ENCODE results near the gene PNMT. TPM values are rescaled to one million over a fixed set of nuclear protein-coding genes. Genes with fewer than 3 reads are reported as not detected.
"Not testable (repeated sequence)": the region's sequence is repeated elsewhere in the genome, so short reads cannot be mapped to it uniquely, and the experiment has no call there.

The PNMT gene
- total RNA-seq, 1 donor from 2014 or later = 2.2 TPM

DNA sequence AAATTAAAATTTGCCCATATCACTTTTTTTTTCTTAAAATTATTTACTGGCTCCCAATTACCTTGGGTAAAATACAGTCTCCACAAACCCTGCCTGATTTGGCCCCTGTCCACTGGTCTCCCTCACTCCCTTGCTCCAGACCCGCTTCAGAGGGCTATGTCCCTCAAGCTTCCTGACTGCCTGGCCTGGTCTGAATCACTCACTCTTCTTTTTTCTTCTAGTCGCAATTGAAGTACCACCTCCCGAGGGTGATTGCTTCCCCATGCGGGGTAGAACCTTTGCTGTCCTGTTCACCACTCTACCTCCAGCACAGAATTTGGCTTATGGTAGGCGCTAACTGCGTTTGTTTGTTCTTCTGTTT is 20.2 kb downstream of the PNMT start:
- no peak for DNase-seq

DNA sequence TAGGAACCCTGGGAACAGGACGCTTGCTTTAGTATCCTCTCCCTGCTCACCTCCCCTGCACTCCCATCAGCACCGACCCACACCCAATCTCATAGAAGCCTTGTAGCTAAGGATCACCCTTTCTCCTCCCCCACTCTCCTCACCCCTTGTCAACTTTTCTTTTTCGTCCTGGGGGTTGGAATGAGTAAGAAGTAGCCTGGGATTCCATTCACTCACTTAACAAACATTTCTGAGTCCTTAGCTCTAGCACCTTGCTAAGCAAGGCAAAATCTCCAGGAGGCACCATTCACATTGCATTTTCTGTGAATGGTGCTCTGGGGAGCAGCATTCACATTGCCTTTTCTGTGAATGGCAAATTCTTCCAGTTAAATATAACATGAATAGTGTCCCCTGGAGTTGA is 20.7 kb downstream of the PNMT start:
- DNase-seq = no peak

DNA sequence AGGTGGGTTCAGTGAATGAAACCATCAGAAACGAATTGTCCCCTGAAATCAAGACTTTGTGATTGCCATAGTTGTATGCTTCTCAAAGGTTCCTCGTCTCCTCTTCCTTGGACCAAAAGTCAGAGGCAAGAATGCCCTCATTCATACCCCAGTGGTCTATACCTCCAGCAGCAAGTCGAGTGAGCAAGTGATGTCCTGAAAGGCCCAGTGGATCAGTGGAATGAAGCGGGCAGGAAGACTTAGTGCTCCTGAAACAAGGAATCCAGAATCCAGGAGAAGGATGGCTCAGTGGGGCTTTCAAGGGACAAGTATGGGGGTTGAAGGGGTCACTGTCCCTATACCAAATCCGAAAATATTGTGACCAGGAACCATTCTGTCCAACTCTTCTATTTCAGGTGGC is 26.3 kb downstream of the PNMT start:
- DNase-seq = no peak

DNA sequence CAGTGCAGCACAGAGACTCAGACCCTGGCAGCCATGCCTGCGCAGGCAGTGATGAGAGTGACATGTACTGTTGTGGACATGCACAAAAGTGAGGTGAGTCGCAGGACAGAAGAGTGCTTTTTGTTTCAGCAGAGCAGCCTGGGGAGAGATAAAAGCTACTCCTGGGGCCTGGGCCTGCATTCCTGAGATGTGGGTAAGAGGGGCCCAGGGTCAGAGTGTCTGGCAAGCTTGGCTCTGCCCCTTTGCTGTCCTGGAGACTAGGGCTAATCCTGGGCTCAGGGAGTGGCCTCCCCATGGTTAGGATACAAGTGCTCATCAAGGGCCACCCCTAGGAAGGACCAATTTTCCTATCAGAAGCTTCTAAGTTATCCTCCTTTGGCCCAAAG is 26.8 kb downstream of the PNMT start:
- DNase-seq = no peak

DNA sequence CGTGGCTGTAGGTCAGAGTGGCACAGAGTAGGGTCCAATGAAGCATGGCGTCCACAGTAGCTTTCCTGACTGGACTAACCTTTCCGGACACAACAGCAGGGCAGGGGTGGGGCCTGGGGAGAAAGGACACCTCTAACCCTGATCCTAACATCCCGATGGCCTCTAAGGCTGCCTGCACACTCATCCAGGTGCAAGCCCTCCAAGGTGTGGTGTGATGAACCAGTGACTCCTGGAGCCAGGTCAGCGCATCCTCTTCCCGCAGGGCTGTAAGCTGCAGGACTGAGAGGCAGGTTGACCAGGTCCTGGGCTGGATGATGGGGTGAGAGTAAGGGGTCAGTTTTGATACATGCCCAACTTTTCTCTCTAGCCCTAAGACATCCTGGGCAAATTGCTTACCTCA is 28.5 kb downstream of the PNMT start:
- DNase-seq = no peak

DNA sequence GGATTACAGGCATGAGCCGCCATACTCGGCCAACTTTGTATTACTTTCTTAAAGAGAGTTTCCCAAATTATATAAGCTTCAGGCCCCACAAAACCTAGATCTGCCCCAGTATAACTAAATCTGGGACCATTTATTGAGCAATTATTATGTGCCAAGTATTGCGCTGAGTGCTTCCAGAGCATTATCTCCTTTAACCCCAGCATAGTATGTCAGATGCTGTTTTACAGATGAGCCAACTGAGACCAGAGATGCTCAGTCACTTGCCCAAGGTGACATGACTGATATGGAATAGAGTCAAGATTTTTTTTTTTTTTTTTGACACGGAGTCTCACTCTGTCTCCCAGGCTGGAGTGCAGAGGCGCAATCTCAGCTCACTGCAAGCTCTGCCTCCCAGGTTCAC is 29.7 kb downstream of the PNMT start:
- no peak for DNase-seq

DNA sequence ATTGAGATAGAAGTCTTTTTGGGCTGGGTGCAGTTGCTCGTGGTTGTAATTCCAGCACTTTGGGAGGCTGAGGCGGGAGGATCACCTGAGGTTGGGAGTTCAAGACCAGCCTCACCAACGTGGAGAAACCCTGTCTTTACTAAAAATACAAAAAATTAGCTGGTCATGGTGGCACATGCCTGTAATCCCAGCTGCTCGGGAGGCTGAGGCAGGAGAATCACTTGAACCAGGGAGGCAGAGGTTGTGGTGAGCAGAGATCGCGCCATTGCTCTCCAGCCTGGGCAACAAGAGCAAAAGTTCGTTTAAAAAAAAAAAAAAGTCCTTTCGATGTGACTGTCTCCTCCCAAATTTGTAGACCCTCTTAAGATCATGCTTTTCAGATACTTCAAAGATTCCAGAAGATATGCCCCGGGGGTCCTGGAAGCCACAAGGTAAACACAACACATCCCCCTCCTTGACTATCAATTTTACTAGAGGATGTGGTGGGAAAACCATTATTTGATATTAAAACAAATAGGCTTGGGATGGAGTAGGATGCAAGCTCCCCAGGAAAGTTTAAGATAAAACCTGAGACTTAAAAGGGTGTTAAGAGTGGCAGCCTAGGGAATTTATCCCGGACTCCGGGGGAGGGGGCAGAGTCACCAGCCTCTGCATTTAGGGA is 31.0 kb downstream of the PNMT start:
- DNase-seq = not testable (repeated sequence)

DNA sequence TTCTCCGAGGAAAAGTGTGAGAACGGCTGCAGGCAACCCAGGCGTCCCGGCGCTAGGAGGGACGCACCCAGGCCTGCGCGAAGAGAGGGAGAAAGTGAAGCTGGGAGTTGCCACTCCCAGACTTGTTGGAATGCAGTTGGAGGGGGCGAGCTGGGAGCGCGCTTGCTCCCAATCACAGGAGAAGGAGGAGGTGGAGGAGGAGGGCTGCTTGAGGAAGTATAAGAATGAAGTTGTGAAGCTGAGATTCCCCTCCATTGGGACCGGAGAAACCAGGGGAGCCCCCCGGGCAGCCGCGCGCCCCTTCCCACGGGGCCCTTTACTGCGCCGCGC is 31.5 kb downstream of the PNMT start, which contains the start of gene ERBB2:
ERBB2 (plus strand) TSS at position 247 of the 330 bp plus-strand sequence. CDS start 175 bp downstream, outside the sequence.
- DNase-seq = no peak

DNA sequence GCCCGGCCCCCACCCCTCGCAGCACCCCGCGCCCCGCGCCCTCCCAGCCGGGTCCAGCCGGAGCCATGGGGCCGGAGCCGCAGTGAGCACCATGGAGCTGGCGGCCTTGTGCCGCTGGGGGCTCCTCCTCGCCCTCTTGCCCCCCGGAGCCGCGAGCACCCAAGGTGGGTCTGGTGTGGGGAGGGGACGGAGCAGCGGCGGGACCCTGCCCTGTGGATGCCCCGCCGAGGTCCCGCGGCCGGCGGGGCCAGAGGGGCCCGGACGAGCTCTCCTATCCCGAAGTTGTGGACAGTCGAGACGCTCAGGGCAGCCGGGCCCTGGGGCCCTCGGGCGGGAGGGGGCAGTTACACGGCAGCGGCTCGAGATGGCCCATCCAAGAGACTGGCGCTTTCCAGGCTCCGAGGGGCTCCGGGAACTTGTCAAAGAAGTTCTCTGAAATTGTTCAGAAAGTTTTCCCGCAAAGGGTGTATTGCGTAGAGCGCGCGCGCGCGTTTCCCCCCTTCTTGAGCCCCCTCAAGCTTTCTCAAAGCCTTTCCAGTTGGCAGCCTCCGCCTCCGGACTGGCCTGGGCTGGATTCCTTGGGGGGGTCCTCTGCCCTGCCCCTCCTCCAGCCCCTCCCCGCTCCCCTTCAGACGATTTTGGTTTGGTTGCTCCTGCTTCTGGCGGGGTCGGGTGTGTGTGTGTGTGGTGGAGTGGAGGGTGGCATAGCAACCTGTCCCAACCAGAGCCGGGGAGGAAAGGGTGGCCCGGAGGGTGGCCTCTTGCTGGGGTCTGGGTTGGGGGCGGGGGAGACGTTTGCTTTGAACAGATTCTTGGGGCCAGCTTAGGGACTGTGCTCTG is 32.1 kb downstream of the PNMT start:
- no peak for DNase-seq

DNA sequence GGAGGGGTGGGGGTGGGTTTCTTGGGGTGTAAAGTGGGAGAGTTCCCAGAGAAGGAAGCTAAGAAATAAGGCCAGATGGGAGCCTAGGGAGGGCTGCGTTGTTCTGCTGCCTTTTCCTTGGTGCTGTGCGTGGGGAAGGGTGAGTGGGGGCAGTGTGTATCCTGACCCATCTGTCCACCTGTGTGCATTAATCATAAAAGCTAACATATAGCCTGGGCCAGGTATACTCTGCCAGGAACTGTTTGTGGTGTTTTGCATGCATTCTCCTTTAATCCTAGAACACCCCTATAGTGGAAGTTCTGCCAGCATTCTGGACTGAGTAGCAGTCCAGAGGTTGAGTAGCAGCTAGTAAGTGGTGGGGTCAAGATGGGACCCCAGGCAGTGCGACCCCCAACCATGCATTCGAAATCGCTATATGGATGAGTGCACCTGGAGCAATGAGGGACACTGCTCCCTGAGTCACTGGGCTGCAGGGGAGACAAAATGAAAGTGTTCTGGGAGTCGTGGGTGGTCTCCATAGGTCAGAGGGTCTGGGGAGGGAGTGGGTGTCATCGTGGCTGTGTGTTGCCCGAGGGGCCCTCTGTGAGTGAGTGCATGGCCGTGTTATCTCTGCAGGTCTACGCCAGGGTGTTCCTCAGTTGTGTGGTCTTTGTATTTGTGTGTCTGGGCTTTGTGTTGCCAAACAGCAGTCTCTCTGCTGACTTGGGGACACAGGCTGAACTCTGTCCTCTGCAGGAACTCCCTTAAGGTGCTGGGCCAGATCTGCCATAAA is 32.9 kb downstream of the PNMT start:
- DNase-seq = no peak

DNA sequence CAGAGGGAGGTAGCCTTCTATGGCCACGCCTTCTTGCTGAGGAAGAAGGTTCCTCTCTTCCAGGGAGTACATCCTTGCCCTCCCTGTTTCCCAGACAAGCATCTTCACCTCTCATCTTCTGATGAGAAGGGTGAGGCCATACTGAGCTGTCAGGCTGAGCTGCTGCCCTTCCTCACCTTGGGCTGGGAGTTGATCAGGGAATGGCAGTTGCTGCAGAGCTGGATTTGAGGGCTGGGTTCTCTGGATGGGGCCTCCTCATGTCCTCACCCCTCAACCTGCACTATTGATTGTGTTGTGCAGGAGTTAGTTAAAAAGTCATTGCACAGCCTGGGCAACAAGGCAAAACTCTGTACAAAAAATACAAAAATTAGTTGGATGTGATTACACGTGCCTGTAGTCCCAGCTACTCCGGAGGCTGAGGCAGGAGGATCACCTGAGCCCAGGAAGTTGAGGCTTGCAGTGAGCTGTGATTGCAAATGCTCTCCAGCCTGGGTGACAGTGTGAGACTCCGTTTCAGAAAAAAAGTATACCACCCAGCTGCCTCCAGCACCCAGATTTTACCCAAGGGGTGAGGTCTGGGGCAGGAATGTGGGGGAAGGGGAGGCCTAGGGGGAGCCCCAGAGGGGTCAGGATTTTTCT is 33.6 kb downstream of the PNMT start:
- no peak for DNase-seq

DNA sequence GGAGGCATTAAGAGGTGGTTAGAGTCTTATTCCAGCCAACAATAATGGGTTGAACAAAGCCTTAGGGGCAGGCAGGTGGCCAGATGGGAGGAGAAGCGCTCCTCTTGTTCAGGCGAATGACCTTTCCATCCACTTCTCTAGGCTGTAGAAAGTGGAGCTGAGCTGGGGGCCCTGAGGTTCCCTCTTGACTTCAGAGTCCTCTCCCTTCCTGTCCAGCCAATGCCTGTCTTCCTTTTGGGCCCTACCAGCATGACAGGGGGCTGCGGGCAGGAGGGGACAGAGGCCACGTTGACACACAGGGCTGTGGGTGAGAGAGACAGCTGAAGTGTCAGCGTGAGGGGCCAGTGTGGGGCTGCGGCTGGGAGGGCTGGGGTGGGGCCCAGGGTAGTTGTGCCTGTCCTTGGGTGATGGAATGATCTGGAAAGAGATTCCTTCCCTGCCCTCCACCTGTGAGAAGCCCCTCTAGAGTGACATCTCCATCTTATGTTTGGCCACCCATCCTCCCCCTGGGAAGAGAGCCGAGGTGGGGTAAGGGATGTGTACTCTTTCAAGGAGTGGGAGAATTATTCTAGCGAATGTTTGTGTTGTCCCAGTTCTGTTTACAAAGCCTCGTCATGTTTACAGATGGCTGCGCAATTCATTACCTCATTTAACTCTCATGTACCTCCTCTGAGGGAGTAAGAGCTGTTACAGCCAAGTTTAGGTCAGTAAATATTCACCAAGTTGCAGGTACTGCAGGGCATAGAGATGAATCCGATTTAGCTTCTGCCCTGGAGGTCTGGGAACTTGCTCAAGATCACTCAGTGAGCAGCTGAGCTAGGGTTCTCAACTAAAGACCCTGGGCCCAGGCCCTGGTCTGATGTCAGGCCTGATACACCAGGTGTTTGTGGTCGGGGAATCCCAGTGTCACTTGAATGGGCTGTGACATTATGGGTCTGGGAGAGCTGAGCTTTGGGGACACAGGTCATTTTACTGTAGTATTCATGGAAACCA is 34.9 kb downstream of the PNMT start:
- no peak for DNase-seq

DNA sequence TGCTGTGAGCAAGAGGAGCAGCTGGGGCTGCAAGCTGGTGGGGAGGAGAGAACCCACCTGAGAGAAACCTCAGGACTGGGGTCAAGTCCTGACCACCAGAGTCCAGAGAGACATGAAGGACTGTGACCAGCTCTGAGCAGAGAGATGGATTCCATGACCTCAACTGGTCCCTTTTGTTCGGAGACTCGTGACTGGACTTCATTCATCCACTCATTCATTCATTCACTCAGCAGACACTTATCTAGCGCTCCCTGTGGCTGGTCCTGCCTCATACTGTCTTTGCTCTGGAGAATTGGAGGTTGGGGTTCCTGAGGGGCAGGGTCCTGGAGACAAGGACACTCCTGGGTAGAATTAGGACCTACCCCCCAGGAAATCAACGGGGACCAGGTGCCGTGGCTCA is 35.7 kb downstream of the PNMT start:
- DNase-seq = no peak

DNA sequence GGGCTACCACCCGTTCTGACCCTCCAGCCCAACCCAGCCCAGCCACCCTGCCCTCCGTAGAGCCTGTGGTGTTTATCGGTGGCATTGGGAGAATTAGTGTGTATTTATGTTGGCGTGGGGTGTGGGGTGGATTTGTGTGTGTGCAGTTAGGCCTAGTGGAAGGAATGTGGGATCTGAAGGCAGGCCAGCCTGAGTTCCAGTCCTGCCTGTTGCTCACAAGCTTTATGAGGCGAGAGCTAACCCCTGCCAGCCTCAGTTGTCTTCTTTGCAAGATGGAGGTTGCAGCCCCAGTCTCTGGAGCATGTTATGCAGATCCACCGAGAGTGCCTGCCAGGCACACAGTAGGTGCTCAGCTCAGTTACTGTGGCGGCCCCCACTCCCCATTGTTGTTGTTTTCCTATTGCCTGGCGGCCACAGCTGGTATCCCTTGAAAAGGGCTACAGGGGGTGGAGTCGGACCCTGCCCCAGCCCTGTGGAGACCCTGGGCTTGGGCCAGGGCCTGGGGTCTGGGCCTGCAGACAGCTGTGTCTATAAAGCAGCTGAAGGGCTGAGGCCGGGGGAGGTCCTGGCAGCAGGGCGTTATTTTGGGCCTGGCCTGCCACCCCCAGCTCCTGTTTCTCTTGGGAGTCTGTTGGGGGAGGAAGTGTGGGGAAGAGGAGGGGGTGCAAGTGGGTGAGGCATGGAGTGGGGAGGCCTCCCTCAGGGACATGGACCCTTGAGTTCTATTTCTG is 36.7 kb downstream of the PNMT start:
- no peak for DNase-seq

DNA sequence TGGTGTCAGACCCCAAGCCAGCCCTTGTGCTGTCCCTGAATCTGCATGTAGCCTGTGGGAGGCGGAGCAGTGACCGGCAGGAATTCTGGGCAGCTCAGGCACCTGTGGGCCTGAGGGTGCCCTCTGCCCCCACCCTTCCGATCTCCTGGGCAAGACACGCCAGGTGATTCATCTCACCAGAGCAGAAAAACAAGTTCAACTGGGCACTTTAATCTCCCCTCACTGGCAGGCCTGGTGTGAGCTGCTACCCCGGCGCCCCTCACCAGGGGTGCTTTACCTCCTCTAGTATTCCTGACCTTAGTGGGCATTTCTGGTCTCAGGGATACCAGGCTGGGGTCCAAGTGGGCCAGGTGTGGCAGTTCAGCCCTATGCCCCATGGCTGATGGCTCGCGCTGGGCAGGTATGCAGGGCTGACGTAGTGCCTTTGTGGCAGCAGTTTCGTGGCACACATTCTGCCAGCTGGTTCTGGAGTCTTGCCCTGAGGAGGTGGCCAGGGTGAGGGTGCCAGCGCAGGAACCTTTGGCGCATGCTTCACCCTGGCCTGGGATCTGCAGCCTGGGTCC is 37.6 kb downstream of the PNMT start:
- DNase-seq = no peak

DNA sequence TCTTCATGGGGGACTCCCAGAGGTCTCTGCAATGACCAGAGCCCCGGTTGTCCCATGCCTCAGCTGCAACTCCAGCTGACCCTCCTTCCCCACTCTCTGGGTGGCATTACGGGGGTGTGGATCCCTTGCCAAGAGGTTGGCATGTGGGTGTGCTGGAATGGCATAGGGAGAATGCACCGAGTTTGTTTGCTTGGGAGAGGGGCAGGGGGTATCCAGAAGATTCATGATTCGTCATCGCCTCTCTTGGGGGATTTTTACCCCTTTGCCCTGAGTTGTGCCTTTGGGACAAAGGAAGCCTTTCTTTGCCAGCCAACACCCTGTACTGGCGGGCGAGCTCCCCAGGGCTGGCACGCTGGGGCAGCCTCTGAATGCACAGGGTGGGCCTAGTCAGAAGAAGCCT is 38.1 kb downstream of the PNMT start:
- no peak for DNase-seq

DNA sequence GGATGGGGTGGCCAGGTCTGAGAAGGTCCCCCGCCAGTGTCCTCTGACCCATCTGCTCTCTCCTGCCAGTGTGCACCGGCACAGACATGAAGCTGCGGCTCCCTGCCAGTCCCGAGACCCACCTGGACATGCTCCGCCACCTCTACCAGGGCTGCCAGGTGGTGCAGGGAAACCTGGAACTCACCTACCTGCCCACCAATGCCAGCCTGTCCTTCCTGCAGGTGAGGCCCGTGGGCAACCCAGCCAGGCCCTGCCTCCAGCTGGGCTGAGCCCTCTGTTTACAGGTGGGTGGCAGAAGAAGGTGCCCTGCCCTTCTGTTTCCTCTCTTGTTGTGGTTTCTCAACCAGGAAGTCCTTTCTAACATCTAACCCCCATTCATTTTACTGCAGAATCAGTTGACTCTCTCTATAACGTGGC is 38.7 kb downstream of the PNMT start:
- DNase-seq = no peak

DNA sequence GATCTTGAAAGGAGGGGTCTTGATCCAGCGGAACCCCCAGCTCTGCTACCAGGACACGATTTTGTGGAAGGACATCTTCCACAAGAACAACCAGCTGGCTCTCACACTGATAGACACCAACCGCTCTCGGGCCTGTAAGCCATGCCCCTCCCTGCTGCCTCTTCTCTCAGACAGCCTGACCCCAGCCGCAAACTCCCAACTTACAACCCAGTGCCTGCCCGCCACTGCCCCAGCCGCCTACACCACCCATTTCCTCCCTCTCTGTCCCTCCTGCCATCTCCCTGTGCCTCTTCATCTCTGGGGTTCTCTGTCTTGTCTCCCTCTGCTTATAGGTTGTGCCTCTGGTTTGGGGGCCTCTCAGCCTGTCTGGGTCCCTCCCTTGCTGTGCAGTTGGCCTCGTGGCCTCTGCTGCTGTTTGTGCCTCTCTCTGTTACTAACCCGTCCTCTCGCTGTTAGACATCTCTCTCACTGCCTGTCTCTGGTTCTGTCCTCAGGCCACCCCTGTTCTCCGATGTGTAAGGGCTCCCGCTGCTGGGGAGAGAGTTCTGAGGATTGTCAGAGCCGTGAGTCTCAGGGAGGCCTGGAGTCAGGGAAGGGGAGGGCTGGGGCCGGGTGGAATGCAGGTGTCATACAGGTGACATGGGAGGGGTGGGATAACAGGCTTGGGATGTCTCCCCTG is 41.2 kb downstream of the PNMT start:
- no peak for DNase-seq

DNA sequence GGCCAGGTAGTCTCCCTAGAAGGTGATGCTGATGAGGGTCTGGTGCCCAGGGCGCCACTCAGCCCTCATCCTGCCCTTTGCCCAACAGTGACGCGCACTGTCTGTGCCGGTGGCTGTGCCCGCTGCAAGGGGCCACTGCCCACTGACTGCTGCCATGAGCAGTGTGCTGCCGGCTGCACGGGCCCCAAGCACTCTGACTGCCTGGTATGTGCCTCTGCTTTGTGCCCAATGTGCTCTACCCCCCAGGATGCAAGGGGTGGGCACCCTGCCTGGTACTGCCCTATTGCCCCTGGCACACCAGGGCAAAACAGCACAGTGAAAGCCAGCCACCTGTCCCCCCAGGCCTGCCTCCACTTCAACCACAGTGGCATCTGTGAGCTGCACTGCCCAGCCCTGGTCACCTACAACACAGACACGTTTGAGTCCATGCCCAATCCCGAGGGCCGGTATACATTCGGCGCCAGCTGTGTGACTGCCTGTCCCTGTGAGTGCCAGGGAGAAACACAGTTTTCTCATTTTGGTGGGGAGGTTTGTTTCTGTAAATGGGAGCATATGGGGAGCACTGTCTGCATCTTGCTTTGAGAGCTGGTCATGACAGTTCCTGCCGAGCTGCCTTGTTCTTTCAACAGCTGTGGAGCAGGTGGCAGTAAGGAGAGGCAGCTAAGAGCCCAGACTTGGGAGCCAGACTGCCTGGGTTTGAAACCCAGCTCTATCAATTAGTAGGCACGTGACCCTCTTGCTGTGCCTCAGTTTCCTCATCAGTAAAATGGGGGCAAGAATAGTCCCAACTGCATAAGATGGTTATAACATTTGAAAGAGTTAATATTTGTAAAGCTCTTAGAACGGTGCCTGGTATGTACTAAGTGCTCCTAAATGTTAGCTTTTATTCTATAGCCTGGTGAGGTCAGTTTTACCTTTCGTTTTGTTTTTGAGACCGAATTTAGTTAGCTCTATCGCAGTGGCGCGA is 42.0 kb downstream of the PNMT start:
- DNase-seq = no peak
